ENCODE measurements around the gene GGTA1.
"Not testable (repeated sequence)": the region's sequence is repeated elsewhere in the genome, so short reads cannot be mapped to it uniquely, and the experiment has no call there.

GGTA1 gene

DNA sequence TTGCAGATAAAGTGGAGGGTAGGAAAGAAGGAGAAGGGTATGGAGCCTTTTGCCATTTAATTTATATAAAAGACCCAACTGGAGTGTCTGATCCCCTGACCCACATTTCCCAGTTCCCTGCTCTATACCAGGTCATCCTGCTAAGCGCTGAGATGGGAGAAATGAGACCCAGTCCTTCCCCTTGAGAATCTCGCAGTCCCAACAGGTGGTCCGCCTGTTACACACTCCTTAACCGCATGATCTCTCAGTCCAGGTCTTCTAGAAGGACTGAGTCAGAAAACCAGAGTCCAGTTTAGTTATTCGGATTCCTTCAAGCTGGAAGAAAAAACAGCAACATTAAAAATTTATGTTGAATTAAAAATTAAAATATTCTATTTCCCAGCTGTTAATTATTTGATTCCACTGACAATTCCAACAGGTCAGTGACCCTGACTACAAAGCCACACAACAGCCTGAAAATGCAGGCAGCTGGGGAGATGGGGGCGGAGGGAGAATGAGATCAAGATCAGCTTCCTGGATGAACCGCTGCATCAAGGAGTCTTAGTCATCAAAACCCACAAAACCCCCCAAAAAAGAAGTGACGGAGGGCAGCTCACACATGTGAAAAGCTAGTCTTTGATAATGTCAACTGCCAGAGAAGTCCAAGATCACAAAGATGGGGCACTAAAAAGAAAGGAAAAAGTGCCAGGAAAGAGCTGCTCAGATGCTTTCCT is 44.0 kb downstream of the GGTA1 start:
- no peak for DNase-seq

DNA sequence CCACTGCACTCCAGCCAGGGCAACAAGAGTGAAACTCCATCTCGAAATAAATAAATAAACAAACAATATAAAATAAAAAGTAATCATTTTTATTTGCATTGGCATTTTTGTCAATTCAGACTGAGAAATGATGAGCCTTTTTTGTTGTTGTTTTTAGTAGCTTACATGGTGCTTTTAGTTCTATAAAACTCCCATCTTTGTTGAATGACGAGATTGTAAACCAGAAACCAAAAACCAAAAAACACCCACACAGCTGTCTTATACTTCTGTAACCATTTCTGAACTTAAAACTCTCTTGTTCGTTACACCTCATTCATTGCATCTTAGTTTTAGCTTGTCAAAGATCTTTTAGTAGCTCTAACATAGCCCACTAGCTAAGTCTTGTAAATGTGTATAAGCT is 44.7 kb downstream of the GGTA1 start:
- no peak for DNase-seq

DNA sequence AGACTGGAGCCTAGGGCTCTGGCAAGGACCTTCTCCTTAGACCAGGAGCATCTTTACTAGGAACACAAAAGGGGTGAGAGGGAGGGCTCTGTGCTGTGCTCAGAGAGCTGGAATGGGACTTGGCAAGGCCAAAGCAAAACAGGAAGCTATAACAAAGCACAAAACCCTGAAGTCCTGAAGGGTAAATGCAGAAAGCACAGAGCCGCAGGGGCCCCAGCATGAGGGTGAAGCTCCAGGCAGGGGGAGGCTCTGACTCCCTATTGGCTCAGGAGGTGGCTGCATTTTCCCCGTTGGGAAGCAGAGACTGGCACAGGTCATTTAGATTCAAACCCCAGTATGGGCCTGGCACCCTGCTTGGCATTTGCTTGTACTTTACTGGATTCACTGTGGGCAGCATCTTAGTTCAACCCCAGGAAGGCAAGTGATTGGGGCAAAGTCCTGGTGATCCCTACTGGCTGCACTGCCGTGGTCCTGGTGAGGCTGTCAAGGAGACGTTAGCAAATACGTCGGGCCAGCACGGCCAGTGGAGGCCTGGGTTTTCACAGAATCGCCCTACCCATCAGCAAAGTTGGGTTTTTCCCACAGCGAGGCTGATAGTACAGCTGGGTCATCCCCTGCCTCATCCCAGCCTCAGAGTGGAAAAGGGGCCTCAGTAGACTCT is 46.3 kb downstream of the GGTA1 start:
- no peak for DNase-seq

DNA sequence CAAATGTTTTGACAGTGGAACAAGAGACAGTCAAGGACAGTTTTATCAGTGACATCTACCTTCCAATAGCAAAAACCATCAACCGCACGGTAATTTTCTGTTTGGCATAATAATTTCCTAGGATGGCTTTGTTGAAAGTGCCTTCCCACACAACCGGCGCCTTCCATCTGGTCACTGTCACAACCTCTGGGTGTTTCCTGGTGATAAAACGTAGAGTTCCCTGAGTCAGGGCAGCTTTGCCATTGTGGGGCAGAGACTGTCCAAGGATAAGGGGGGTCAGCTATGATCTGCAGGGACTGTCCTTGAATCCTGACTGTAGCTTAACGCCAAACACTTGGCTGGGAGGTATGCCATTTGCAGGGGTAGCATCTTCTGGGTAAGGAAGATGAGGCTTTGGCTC is 47.6 kb downstream of the GGTA1 start:
- DNase-seq: no peak

DNA sequence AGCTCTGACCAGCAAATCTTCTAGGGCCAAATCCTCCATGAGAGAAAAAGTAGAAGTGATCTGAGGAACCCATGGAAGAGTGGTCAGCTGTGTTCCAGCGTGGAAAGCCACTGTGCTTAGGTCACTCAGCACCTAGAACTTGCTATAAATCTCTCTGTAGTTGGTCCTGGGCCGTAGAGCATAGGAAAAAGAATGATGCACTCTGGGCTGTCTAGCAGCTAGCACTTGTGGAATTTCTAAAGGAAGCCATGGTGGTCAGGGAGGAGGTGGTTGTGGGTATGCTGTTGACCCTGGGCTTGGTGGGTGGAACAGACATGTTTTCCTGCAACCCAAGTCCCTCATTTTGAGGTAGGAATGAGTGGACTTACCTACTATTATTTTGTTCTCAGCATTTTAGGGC is 48.1 kb downstream of the GGTA1 start:
- no peak for DNase-seq

DNA sequence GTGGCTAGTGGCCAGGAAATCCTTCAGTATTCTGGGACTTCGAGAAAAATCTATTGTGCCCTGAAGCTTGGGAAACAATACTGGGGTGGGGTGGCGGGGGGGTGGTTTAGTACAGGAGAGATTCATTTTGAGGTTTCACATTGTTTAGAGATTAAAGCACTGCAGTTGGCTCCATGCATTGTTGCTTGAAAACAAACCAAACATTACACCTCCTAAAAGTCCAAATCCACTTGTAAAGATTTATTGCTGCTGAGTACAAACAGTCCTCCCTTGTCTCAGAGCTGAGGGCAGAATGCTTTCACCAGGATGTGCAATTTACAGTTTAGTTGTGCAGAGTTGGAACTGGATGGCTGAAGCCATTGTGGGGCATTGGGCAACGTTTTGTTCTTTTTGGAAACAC is 49.4 kb downstream of the GGTA1 start:
- DNase-seq: no peak

DNA sequence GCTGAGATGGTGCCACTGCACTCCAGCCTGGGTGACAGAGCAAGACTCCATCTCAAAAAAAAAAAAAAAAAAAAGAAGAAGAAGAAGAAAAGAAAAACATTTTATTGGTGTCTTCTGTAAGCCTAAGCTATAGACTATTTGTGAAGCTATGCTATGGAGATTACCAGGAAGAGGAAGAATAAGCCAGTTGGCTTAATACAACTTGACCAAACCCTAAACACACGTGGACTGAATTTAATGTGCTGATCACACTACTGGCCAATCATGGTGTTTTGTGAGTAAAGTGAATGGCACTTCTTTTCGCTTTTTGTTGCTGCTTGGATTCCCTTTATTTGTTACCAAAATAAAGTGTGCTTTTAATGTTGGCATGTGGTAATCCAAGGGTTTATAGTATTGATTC is 49.9 kb downstream of the GGTA1 start:
- no peak for DNase-seq

DNA sequence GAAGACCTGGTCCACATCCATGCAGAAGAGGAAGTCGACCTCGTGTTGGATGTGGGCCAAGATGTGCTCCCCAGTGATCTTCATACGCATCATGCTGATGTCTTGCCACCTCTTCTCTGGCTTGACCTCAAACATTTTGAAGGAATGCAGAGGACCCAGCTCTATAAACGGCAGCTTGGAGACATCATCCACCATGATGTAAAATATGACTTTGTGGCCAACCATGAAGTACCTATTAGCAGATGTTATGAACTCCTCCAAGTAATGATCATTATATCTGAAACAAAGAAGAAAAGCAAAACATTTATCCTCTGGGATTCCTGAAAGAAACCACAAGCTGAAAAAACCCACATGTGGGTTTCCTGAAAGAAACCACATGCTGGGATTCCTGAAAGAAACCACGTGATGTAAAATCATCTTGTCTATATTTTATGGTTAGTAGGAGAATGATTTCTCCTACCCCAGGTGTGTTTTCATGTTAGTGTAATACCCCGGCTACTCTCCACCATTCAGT is 52.3 kb downstream of the GGTA1 start:
- DNase-seq: no peak

DNA sequence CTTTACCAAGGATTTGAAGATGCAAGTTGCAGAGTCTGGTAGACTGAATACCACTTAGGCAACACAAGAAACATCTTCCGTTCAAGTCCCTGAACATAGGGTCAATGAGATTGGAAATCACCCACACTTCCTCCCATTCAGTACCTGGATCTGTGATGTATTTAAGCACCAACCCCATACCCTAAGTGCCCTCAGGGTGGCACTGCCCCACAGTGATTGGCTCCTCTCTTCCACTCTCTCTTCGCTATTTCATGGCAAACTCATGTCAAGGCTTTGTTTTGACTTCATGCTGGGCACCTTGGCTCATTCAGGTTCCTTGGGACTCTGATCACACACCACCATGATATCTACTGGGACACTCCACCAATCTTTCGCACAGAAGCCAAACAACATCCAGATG is 53.7 kb downstream of the GGTA1 start:
- no peak for DNase-seq

DNA sequence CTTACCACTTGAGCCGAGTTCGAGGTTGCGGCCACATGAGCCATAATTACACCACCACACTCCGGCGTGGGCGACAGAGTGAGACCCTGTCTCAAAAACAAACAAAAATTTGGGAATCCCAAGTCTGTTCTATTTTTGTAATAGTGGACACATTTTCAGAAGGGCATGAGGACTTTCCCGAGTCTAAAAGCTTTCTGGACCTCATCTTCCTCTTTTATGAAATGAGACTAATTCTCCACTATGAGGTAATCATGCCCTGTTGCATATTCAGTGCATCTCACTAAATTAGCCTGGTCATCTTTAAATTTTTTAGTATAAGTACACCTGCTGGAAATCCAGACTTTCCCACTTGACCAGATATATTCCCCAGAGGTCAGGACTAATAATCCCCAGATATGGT is 55.7 kb downstream of the GGTA1 start:
- DNase-seq: no peak

DNA sequence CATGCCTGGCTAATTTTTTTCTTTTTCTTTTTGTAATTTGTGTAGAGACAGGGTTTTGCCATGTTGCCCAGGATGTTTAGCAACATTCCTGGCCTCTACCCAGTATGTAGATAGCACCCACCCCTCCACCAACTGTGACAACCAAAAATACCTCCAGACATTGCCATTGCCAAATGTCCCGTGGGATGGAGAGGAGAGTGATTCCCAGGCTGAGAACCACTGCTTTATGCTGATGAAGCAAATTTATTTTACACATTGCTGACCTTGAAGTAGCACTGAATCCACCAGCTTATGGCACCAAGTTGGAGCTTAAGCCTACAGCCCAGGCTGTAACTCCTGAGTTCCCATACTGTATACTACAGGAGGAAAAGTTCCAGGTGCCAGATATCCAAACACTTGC is 58.5 kb downstream of the GGTA1 start:
- no peak for DNase-seq

DNA sequence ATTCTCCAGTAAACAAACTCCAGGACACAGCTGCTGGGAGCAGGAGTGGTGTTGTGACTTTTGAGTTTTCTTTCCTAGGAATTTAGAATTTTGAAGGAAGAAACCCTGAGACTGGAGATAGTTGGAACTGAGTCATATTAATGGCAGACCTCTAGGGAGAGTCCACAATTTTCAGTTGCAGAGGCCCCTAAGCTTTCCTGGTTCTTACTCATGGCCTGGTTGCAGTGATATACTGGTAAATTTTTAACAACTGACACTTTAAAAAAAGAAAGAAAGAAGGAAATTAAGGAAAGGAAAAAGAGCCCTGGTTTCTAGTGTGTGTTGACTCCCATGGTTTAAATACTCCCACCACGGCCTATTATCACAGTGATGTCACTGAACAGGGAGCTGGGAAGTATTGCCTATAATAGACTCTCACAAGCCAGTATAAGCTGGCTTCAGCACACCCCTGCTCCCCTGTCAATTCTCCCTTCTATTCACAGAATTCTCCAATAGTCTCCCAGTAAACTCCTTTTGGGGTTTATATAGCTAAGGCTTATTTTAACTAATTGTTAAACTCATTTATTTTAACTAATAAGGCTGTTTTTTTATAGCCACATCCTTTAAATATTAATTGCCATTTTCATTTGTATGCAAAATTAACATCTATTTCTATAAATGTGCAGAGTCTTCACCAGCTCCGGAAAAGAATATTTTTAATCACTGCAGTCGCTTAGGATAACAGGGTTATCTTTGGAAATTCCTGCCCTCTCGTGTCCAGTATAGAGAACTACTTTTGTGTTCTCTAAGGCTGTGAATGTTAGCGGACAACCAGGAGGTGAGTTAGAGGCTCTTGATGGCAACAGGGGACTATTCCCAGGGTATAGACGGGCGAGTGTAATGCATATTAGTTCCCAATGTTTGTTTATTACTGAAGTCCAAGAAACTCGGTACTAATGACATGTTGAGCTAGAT is 59.7 kb downstream of the GGTA1 start:
- DNase-seq: no peak

DNA sequence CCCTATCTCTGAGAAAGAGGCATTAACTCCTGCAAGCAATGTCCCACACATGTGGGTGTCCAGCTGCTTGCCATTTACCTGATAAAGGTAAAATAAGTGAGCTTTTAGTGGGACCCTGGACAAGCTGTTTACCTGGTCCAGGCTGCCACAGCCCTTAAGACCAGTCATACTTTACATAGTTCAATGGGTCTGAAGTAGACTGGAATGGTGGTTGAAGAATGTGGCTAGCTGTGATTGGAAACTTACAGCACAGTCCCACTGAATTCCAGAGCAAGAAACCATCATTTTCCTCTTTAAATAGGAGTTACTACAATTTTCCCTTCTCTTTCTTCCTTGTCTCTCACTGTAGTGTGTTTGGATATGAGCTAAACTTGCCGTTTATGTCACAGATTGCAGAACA is 60.6 kb downstream of the GGTA1 start:
- no peak for DNase-seq

DNA sequence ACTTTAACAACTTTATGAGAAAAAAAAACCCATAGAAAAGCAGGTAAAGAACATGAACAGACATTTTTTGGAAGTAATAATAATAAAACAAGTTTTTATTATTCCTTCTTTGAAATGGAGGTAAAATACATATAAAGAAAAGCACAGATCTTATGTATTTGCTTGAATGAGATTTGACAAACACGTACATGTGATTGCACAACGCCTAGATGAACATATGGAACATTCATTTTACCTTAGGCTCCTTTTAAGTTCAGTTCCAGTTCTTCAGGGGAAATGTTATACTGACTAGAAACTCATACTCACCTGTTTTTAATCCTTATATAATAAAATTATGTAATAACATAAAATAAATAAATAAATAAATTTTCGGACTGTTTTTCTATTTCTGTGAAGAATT is 61.8 kb downstream of the GGTA1 start:
- no peak for DNase-seq

DNA sequence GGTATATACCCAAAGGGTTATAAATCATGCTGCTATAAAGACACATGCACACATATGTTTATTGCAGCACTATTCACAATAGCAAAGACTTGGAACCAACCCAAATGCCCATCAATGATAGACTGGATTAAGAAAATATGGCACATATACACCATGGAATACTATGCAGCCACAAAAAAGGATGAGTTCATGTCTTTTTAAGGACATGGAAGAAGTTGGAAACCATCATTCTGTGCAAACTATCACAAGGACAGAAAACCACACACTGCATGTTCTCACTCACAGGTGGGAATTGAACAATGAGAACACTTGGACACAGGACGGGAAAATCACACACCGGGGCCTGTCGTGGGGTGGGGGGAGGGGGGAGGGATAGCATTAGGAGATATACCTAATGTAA is 62.6 kb downstream of the GGTA1 start:
- DNase-seq: not testable (repeated sequence)

DNA sequence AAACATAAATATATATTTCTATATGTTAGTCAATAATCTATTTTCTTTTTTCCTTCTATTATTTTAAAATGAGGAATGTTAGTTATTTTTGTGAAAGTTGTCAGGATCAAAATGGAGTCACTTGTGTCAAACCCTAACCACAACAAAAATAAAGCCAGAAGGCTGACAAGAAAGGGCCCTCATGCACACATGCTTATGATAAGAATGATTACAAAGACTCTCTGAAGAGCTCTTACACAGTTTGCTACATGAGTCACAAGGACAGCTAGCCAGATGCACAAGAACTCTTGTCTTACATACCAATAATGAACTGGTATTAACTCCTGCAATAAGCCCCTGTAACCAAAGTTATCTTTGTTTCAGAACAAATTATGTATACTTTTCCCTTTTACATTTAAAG is 64.7 kb downstream of the GGTA1 start:
- DNase-seq: no peak

DNA sequence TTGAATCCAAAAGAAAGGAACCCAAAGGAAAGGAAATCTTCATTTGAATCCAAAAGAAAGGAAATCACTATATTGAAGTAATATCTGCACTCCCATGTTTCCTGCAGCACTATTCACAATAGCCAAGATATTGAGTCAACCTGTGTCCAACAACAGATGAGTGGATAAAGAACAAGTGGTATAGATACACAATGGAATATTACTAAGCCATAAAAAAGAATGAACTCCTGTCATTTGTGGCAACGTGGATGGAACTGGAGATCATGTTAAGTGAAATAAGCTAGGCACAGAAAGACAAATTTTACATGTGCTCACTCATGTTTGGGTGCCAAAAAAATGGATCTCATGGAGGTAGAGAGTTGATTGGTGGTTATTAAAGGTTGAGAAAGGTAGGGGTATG is 71.7 kb downstream of the GGTA1 start:
- no peak for DNase-seq

DNA sequence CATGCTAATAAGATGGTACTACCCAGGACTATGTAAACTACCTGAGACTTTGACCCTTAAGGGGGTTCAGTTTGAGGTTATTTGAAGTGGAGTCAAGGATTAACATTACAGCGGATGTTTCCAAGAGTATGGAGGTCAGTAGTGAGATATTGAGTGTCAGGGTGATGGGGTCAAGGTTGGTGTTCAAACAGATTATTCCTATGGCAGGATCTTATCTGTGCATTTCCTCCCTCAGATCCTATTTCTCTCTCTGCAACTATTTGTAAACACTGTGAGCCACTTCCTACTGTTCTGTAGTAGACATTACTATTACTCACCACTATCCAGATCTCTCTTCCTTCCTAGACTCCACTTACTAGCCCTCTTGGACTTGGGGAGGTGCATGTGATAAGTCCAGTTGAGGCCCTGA is 75.6 kb downstream of the GGTA1 start:
- DNase-seq: no peak

DNA sequence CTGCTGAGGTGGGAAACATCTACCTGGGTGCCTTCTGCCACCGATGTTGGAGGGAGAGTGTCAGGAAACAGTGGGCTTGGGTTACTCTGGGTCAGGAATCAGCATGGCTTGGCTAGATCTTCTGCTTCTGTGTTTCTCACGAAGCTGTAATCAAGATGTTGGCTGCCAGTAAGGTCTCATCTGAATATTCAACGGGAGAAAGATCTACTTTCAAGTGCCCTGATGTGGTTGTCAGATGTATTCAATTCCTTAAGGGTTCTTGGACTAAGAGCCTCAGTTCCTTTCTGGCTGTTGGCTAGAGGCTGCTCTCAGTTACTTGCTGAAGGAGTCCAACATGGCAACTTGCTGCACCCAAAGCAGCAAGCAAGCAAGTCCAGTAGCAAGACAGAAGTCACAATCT is 87.7 kb downstream of the GGTA1 start:
- no peak for DNase-seq

DNA sequence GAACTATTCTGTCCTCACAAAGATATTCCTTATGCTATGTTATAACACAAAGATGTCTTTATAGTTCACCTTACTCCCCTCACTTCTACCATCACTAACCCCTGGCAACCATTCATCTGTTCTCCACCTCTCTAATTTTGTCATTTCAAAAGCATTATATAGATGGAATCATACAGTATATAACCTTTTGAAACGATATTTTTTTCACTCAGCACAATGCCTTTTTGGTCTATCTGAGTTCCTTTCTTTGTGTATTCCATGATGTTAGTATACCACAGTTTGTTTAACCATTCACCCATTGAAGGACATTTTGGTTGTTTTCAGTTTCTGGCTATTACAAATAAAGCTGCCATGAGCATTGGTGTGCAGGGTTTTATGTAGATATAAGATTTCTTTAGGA is 93.7 kb downstream of the GGTA1 start:
- no peak for DNase-seq
